Adrenal gland (tissue), 12 donors: Measurements from ENCODE around the gene TEX50. TPM values are rescaled to one million over a fixed set of nuclear protein-coding genes. Genes with fewer than 3 reads are reported as not detected.
"Not testable (repeated sequence)": the region's sequence is repeated elsewhere in the genome, so short reads cannot be mapped to it uniquely, and the experiment has no call there.

Experiments used
- DNase-seq, 7 donors: peaks; one replicate each; pipeline ENCODE4 v3.0.0-alpha.2; 2019 to 2020
- H3K27ac ChIP-seq, 5 donors: fragments of 200-600 bp; sonication (generic) in 4 of 5; 1 replicate in 3 of 5; 2 replicates in 2 of 5; pipeline versions ENCODE4 v1.5.1 to v1.8.0; 2016 to 2020; ENCODE audit warnings: mild to moderate bottlenecking in 1 of 5
- H3K27me3 ChIP-seq: fragments of 200-600 bp; 2 replicates; pipeline ENCODE4 v1.8.0; 2021
- H3K36me3 ChIP-seq, 2 donors: fragments of 200-600 bp; replicated peaks in 1 of 2; 1 replicate in 1 of 2; 2 replicates in 1 of 2; pipeline versions ENCODE4 v1.5.1 to v1.8.0; 2018 to 2022
- H3K4me1 ChIP-seq, 2 donors: fragments of 200-600 bp; replicated peaks in 1 of 2; 1 replicate in 1 of 2; 2 replicates in 1 of 2; pipeline versions ENCODE4 v1.5.1 to v1.8.0; 2018 to 2021
- H3K4me3 ChIP-seq, 4 donors: fragments of 200-600 bp; sonication (generic) in 3 of 4; one replicate each; pipeline ENCODE4 v1.5.1; 2016 to 2018
- H3K9me3 ChIP-seq, 3 donors: fragments of 200-600 bp; sonication (generic) in 1 of 3; replicated peaks in 1 of 3; 1 replicate in 2 of 3; 2 replicates in 1 of 3; pipeline versions ENCODE4 v1.5.1 to v1.8.0; 2016 to 2021
- CTCF ChIP-seq, 6 experiments: fragments of 450-650 bp in 4 of 6; fragments of 200-600 bp in 2 of 6; sonication (generic) in 1 of 6; IDR thresholded peaks; 1 replicate in 5 of 6; 2 replicates in 1 of 6; pipeline versions ENCODE4 v1.5.1 to v1.8.0; 2016 to 2021; ENCODE audit warnings: antibody characterized with exemption in 6 of 6, mild to moderate bottlenecking in 2 of 6, moderate library complexity in 1 of 6
- POLR2A ChIP-seq, 2 donors: fragments of 450-650 bp; IDR thresholded peaks; one replicate each; pipeline ENCODE4 v1.6.1; 2017; ENCODE audit warnings: antibody characterized with exemption in 2 of 2, mild to moderate bottlenecking in 2 of 2, moderate library complexity in 1 of 2
- WGBS, 4 donors: extraction: QIAGEN DNeasy Blood & Tissue Kit in 2 of 4; methylation state at CpG; one replicate each; pipeline versions ENCODE4 v1.1.5 to v1.1.7; 2013 to 2017; 5-methylcytosine and 5-hydroxymethylcytosine counted together
- intact Hi-C, 2 donors: fragments of 100-400 bp; cut with DNase I; formaldehyde crosslinking; loops; one replicate each; pipeline versions ENCODE4 v1.14.1 to v1.15.0; 2022 to 2023
- polyA plus RNA-seq, 3 donors: library from polyadenylated mRNA; stranded (reverse); fragments of 200-250 nt in 2 of 3; fragments of 350-450 nt in 1 of 3; fragmentation: Illumina TruSeq in 1 of 3; extraction: RNeasy Lipid Tissue Mini Kit (QIAGEN cat#74804) in 1 of 3; gene quantifications; one replicate each; pipeline ENCODE4 v1.2.3, GENCODE V29; 2013 to 2014
- total RNA-seq, 9 donors: library from RNA; depleted of rRNA in 4 of 9; stranded (reverse); fragments of >200 nt in 4 of 9; fragments of 120-200 nt in 1 of 9; fragmentation: NEBNext Ultra II Directional in 1 of 9; extraction: Animal tissue kit (Norgen Biotek cat#: 25700) in 1 of 9; gene quantifications; one replicate each; pipeline versions ENCODE4 v1.1.0 to v1.2.4, GENCODE V29; 2013 to 2023
- donor health status: healthy with polysubstance abuse.
- donor health status: Bipolar disorder and iron deficiency.
- donor health status: DM: yes; HTN: yes; CAD: no.
- donor health status: DM: no; HTN: no; CAD: no.
- donor health status: DM: no; HTN: no; CAD: no.
- donor health status: DM: yes; HTN: yes; CAD: no.

Gene TEX50
- total and polyA plus RNA-seq, 12 donors: not detected

- H3K27me3 ChIP-seq: no peaks in the 10 kb centered on the region
- TF ChIP-seq POLR2A (IDR thresholded peaks at IDR 0.05): no peak
- H3K4me1 ChIP-seq: no peaks in the 10 kb centered on the region
- H3K27ac ChIP-seq: no peak overlapping the region
- intact Hi-C loops: no loop called here
- no peaks in the 10 kb centered on the region for H3K36me3 ChIP-seq
- no peaks in the 10 kb centered on the region for H3K9me3 ChIP-seq
- WGBS, 4 donors: 85 to 97% (median 92%) methylated on average over 2 of the region's 2 CpGs
- H3K4me3 ChIP-seq: no peak overlapping the region
- no peak for DNase-seq
Observed at GRCh38 chr1:173601588-173601987, 33.5 kb upstream of the TEX50 start.

GRCh38 chr1:173603056-173603591, 32.0 kb upstream of the TEX50 start, which contains the start of gene SLC9C2:
Gene SLC9C2 (minus strand): TSS chr1:173603072. CDS start chr1:173601776, 1,296 bp downstream.
- Histone ChIP-seq H3K4me1 (no peaks in the 10 kb centered on the region), H3K4me3 (peak within 1 kb of the TSS in 2 of 4 donors; percentile 31), H3K27ac (peak within 1 kb of the TSS in 4 of 5 donors; percentile 36 to 65 (median 54)), H3K9me3 (no peaks in the 10 kb centered on the region), H3K36me3 (no peaks in the 10 kb centered on the region), H3K27me3 (no peaks in the 10 kb centered on the region)
- intact Hi-C loops: no loop called here
- DNase-seq: peak; percentile 43 to 82 (median 74)
- TF ChIP-seq POLR2A (IDR thresholded peaks at IDR 0.05): peak in 1 of 2 donors; percentile 55
- TF ChIP-seq CTCF (IDR thresholded peaks at IDR 0.05): no peak
- 25 to 30% (median 28%) methylated on average over 5 of the region's 5 CpGs for WGBS, 4 donors

- Histone ChIP-seq H3K4me1 (no peaks in the 10 kb centered on the region), H3K4me3 (no peak overlapping the region), H3K27me3 (no peaks in the 10 kb centered on the region), H3K27ac (no peak overlapping the region), H3K9me3 (no peaks in the 10 kb centered on the region), H3K36me3 (no peaks in the 10 kb centered on the region)
- DNase-seq: no peak
- 81 to 96% (median 93%) methylated on average over 4 of the region's 4 CpGs for WGBS, 4 donors
- TF ChIP-seq CTCF (IDR thresholded peaks at IDR 0.05) (no peak), POLR2A (IDR thresholded peaks at IDR 0.05) (no peak)
- intact Hi-C loops: no loop called here
Observed at GRCh38 chr1:173608503-173609216, 26.5 kb upstream of the TEX50 start.

GRCh38 chr1:173613086-173613485, 22.1 kb upstream of the TEX50 start:
- H3K4me1 ChIP-seq, DNase-seq, H3K9me3 ChIP-seq, H3K36me3 ChIP-seq, H3K4me3 ChIP-seq, intact Hi-C loops, H3K27ac ChIP-seq, H3K27me3 ChIP-seq: not testable (repeated sequence)
- WGBS, 4 donors: 89 to 95% (median 95%) methylated on average over 4 to 32 of the region's 32 CpGs

GRCh38 chr1:173616859-173617258, 18.3 kb upstream of the TEX50 start:
- intact Hi-C loops: no loop called here
- no peak for DNase-seq
- no peak for TF ChIP-seq CTCF (IDR thresholded peaks at IDR 0.05)
- no peak for TF ChIP-seq POLR2A (IDR thresholded peaks at IDR 0.05)
- Histone ChIP-seq H3K4me1 (no peaks in the 10 kb centered on the region), H3K27ac (no peak overlapping the region), H3K36me3 (no peaks in the 10 kb centered on the region), H3K4me3 (no peak overlapping the region), H3K27me3 (no peaks in the 10 kb centered on the region), H3K9me3 (peaks cover 0 to 15% (median 0%) of the 10 kb centered on the region in 3 donors)
- 88 to 91% (median 89%) methylated on average over 4 of the region's 4 CpGs for WGBS, 4 donors
